NCI-H2171 treated with DMSO at 0.1 percent for 48 hours (cell line): ENCODE measurements around the gene ARL16.

Experiments used
- DNase-seq: peaks from one replicate; lab custom pipeline; 2025; lab: John Stamatoyannopoulos, UW

The ARL16 gene

DNA sequence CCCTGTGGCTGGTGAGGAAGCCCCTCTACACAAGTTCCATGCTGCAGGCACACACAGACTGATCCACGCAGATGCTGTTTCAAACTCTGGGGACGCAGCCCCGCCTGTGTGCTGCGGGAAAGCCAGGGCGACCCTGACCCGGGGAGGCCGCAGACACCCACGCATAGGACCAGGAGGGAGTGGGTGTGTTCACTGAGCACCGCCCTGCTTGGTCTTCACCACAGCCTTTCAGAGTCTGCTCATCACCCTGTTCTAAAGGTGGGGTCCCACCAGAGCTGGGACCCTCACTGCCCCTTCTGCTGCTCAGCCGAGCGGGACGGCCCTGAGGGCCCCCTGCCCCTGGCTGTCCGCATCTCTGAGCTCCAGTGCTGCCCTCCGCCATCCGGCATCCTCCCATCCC lies 39.1 kb downstream of the ARL16 start:
- DNase-seq: no peak

DNA sequence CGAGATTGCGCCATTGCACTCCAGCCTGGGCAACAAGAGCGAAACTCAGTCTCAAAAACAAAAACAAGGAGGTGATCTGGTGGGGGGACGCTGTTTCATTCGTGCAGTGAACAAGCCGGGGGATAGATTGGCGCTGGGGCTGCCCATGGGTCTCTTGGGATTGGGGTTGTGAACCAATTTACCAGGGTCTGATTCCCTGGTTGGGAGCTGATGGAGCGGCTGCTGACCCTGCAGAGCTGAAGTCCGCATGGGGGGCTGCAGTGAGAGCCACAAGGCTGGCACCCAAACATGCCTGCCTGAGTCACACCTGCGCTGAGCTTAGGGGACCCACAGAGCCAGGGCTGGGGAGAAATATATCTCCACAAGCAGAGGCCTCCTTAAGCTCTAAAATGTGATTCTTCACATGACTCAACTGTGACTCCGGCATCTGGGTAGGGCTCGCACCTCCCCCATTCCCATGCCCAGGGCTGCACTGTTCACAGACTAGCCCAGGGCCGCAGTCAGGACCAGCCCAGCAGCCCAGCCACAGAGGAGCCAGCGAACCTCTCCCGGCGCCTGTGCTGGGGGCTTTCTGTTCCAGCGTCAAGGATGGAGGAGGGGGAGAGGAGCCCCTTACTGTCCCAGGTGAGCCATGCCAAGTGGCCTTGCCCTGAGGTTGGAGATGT lies 41.6 kb downstream of the ARL16 start:
- no peak for DNase-seq

DNA sequence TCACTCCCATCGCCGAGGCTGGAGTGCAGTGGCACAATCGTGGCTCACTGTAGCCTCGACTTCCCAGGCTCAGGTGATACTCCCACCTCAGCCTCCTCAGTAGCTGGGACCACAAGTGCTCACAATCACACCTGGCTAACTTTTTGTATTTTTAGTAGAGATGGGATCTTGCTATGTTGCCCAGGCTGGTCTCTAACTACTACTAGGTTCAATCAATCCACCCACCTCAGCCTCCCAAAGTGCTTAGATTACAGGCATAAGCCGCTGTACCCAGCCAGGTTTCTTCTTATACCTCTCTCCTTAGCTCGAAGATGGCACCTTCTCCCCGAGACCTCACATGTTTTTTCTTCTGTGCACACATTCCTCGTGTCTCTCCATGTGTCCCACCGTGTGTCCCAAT lies 43.6 kb downstream of the ARL16 start:
- no peak for DNase-seq

DNA sequence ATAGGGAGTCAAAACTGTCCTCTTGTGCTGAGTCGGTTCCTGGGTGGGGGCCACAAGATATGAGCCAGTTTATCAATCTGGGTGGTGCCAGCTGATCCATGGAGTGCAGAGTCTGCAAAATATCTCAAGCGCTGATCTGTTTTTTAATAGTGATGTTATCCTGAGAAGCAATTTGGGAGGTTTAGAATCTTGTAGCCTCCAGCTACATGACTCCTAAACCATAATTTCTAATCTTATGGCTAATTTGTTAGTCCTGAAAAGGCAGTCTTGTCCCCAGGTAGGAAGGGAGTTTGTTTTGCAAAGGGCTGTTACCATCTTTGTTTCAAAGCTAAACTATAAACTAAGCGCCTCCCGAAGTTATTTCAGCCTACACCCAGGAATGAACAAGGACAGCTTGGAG lies 44.9 kb downstream of the ARL16 start:
- no peak for DNase-seq

DNA sequence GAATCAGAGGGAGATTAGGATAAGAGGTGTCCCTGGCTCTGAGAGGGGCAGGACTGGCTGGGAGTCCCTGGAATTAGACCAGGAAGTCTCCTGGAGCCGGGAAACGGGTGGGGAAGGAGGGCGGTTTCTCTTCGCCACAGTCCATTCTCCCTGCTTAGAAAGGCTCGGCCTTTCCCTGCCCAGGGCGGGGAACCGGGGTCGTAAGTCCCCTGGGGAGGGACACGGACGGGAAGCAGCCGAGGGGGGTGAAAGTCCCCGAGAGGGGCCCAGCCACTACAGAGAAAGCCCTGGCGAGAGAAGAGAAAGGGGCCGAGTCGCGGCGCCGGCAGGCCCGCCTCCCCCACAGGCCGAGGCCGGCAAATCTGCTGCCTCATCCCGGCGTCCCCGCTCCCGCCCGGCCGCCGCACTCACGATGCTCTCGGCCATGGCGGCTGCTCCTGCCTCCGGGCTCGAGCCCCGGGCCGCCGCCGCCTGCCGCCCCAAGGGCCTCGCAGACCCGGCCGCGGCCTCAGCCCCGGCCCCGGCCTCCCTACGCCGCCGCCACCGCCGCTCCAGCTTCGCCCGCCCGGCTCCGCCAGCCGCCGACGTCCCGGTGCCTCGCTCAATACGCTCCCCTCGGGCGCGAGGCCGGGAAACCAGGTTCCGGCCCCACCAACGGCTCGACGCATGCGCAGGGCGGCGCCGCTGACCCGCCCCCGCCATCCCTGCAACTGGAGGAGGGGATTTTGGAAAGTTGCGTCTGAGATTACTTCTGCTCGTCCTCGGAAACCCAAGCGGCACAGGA lies 46.9 kb downstream of the ARL16 start, which contains the start of the genes NPLOC4 and TSPAN10:
Gene NPLOC4, minus strand, starts transcription at position 608 of the 784 bp plus-strand sequence. Its CDS starts 182 bp downstream, at position 426.
Gene TSPAN10, plus strand, starts transcription at position 692 of the 784 bp plus-strand sequence. CDS start 5,217 bp downstream, outside the sequence.
- peak; percentile 74 for DNase-seq

DNA sequence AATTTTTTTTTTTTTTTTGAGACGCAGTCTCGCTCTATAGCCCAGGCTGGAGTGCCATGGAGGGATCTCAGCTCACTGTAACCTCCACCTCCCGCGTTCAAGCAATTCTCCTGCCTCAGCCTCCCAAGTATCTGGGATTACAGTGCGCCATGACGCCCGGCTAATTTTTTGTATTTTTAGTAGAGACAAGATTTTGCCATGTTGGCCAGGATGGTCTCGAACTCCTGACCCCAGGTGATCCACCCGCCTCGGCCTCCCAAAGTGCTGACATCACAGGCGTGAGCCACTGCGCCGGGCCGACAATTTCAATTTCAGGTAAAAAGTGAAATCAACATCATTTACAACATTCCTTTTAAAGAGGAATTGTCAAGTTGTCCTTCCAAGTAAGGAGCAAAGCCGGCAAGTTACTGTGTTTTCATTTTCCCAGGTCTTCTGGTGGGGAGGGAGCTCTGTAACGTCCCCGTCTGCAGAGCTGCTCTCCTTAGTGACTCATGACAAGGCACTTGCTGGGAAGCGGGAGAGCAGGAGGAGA lies 47.6 kb downstream of the ARL16 start:
- no peak for DNase-seq

DNA sequence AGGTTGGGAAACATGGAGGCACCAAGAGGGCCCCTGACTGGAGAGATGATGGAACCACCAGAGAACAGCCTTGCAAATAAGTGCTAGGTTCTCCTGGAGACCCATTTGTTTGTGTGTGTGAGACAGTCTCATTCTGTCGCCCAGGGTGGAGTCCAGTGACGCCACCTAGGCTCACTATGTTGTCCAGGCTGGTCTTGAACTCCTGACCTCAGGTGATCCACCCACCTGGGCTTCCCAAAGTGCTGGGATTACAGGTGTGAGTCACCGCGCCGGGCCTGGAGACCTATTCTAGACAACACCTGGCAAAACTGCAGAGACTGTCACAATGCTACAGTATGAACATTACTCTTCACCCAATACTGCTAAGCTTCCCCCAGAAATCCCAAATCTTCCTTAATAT lies 48.2 kb downstream of the ARL16 start:
- no peak for DNase-seq

DNA sequence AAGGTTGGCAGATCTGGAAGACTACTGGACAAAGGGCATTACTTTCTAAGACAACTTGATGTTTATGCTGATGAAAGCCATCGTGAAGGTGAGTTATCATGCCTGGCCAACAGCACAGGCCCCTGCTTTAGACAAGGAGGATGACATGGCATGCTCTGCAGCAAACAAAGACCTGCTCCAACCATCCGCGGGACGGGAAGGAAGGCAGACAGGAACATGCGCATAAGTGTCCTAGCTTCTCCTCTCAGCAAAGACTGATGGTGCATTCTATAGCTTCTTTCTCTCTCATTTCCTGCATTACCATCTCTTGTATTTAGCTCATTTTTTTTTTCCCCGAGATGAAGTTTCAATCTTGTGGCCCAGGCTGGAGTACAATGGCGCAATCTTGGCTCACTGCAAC lies 52.1 kb downstream of the ARL16 start:
- DNase-seq: no peak
